Activated naive CD8-positive, alpha-beta T cell treated with anti-CD3 and anti-CD28 coated beads for 36 hours (primary cell): ENCODE results near the gene TBC1D13. TPM values are rescaled to one million over a fixed set of nuclear protein-coding genes. Genes with fewer than 3 reads are reported as not detected.
"Not testable (repeated sequence)": the region's sequence is repeated elsewhere in the genome, so short reads cannot be mapped to it uniquely, and the experiment has no call there.

Experiments used
- DNase-seq: peaks from one replicate; pipeline ENCODE4 v3.0.0; 2021
- H3K27ac Mint-ChIP-seq: one replicate; pipeline ENCODE4 v1.8.0; 2022; ENCODE audit warnings: mild to moderate bottlenecking, moderate library complexity, mixed read lengths
- H3K27me3 Mint-ChIP-seq: one replicate; pipeline ENCODE4 v1.8.0; 2022; ENCODE audit warnings: mild to moderate bottlenecking, mixed read lengths
- H3K36me3 Mint-ChIP-seq: one replicate; pipeline ENCODE4 v1.8.0; 2021; ENCODE audit warnings: mild to moderate bottlenecking, mixed read lengths
- H3K4me1 Mint-ChIP-seq: one replicate; pipeline ENCODE4 v1.8.0; 2021; ENCODE audit warnings: mixed read lengths
- H3K4me3 Mint-ChIP-seq: one replicate; pipeline ENCODE4 v1.8.0; 2022; ENCODE audit warnings: mild to moderate bottlenecking, moderate library complexity, mixed read lengths
- H3K9me3 Mint-ChIP-seq: one replicate; pipeline ENCODE4 v1.8.0; 2022; ENCODE audit warnings: mixed read lengths
- total RNA-seq, 2 experiments: library from RNA; stranded (reverse); gene quantifications; one replicate each; pipeline ENCODE4 v1.2.3, GENCODE V29; 2021

Gene TBC1D13
- total RNA-seq, 2 experiments from 2014 or later = 16.3 to 18.8 TPM

DNA sequence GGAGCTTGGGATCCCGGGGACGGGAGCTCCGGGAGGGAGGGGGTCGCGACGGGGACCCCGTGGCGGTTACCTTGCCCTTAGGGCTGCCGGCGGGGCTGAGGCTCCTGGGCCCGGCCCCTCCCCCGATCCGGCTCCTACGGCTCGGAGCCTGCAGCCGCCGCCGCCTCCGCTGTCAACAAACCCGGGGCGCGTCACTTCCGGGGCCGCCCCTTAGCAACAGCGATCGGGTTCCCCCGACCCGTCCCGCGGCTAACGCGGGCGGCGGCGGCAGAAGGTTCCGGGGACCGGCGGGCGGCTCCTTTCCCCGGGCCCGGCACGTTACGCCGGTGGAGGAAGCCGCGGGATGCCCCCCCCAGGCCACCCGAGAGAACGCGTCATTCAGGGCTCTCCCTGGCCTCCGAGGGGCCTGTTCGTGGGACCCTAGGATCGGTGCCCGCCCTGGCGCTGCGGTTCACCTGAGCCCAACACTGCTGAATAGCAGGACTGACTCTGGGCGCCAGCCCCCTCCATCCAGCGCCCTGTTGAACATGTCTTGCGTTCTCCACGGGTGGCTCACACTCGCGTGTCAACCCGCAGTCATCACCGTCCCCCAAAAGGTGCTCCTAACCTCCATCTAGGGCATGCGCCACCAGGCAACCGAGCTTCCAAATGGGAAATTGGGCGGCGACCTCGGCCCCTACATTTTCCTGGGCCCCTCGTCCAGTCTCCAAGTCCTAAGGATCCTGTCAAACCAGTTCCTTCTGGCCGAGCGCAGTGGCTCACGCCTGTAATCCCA is 15.1 kb upstream of the TBC1D13 start, which contains the start of gene ZER1:
ZER1 (minus strand) TSS at position 183 of the 775 bp plus-strand sequence. CDS start 16,362 bp downstream, outside the sequence.
- H3K4me1 Mint-ChIP-seq = peaks cover 26% of the 10 kb centered on the region
- peak within 1 kb of the TSS; percentile 92 for H3K4me3 Mint-ChIP-seq
- H3K9me3 Mint-ChIP-seq = no peaks in the 10 kb centered on the region
- peak within 1 kb of the TSS; percentile 91 for H3K27ac Mint-ChIP-seq
- peak; percentile 95 for DNase-seq
- no peaks in the 10 kb centered on the region for H3K27me3 Mint-ChIP-seq
- H3K36me3 Mint-ChIP-seq = peaks cover 3% of the 10 kb centered on the region

DNA sequence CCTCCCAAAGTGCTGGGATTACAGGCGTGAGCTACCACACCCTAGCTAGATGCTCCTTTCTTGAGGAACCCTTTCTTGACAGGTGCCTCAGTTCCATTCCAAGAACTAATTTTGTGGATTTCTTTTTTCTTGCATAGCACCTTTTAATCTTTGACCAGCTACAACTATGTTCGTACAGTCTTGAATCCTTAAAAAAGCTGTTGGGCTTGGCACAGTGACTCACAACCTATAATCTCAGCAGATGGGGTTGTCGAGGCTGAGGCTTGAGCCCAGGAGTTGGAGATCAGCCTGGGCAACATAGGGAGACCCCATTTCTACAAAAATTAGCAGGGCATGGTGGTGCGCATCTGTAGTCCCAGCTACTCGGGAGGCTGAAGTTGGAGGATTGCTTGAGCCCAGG is 14.0 kb upstream of the TBC1D13 start:
- peak overlapping the region; percentile 92 for H3K4me3 Mint-ChIP-seq
- no peak for DNase-seq
- no peak overlapping the region for H3K27ac Mint-ChIP-seq
- peaks cover 21% of the 10 kb centered on the region for H3K4me1 Mint-ChIP-seq
- H3K36me3 Mint-ChIP-seq = no peaks in the 10 kb centered on the region
- no peaks in the 10 kb centered on the region for H3K27me3 Mint-ChIP-seq
- H3K9me3 Mint-ChIP-seq = no peaks in the 10 kb centered on the region

GRCh38 chr9:128774804-128775203 is 12.2 kb upstream of the TBC1D13 start:
- no peak overlapping the region for H3K27ac Mint-ChIP-seq
- H3K27me3 Mint-ChIP-seq = no peaks in the 10 kb centered on the region
- H3K4me1 Mint-ChIP-seq = peaks cover 12% of the 10 kb centered on the region
- DNase-seq = no peak
- no peak overlapping the region for H3K4me3 Mint-ChIP-seq
- H3K36me3 Mint-ChIP-seq = no peaks in the 10 kb centered on the region
- no peaks in the 10 kb centered on the region for H3K9me3 Mint-ChIP-seq

- H3K27ac Mint-ChIP-seq, H3K36me3 Mint-ChIP-seq, H3K4me3 Mint-ChIP-seq, H3K9me3 Mint-ChIP-seq, H3K4me1 Mint-ChIP-seq, DNase-seq, H3K27me3 Mint-ChIP-seq: not testable (repeated sequence)
Measured at GRCh38 chr9:128780093-128780492, 7.0 kb upstream of the TBC1D13 start.

GRCh38 chr9:128781187-128782070 is 5.6 kb upstream of the TBC1D13 start:
- H3K9me3 Mint-ChIP-seq = no peaks in the 10 kb centered on the region
- no peak for DNase-seq
- H3K4me1 Mint-ChIP-seq = peaks cover 8% of the 10 kb centered on the region
- no peaks in the 10 kb centered on the region for H3K36me3 Mint-ChIP-seq
- H3K27ac Mint-ChIP-seq = no peak overlapping the region
- no peak overlapping the region for H3K4me3 Mint-ChIP-seq
- H3K27me3 Mint-ChIP-seq = no peaks in the 10 kb centered on the region

GRCh38 chr9:128782669-128783068 is 4.4 kb upstream of the TBC1D13 start:
- H3K4me3 Mint-ChIP-seq = no peak overlapping the region
- DNase-seq = no peak
- no peak overlapping the region for H3K27ac Mint-ChIP-seq
- peaks cover 11% of the 10 kb centered on the region for H3K4me1 Mint-ChIP-seq
- no peaks in the 10 kb centered on the region for H3K27me3 Mint-ChIP-seq
- no peaks in the 10 kb centered on the region for H3K9me3 Mint-ChIP-seq
- no peaks in the 10 kb centered on the region for H3K36me3 Mint-ChIP-seq

DNA sequence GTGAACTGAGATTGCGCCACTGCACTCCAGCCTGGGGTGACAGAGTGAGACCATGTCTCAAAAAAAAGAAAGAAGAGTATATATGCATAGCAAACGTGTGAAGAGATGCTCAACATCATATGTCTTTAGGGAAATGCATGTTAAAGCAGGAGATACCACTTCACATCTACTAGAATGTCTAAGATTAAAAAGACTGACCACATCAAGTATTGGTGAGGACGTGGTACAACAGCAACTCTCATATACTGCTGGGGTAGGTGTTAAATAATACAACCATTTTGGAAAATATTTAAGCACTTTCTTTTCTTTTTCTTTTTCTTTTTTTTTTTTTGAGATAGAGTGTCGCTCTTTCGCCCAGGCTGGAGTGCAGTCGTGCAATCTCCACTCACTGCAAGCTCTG is 1.6 kb upstream of the TBC1D13 start:
- H3K27ac Mint-ChIP-seq = no peak overlapping the region

GRCh38 chr9:128787659-128788058 is 606 bp downstream of the TBC1D13 start:
- H3K27ac Mint-ChIP-seq = peak overlapping the region; percentile 92
- H3K36me3 Mint-ChIP-seq = peaks cover 2% of the 10 kb centered on the region
- H3K9me3 Mint-ChIP-seq = no peaks in the 10 kb centered on the region
- DNase-seq = no peak
- H3K27me3 Mint-ChIP-seq = no peaks in the 10 kb centered on the region
- peaks cover 26% of the 10 kb centered on the region for H3K4me1 Mint-ChIP-seq
- peak overlapping the region; percentile 99 for H3K4me3 Mint-ChIP-seq

More for the DNA sequence above, 1.6 kb upstream of the TBC1D13 start:
- Mint-ChIP-seq H3K4me1 (peaks cover 26% of the 10 kb centered on the region), H3K9me3 (no peaks in the 10 kb centered on the region), H3K27me3 (no peaks in the 10 kb centered on the region), H3K36me3 (peaks cover 2% of the 10 kb centered on the region), H3K4me3 (no peak overlapping the region)
- no peak for DNase-seq

DNA sequence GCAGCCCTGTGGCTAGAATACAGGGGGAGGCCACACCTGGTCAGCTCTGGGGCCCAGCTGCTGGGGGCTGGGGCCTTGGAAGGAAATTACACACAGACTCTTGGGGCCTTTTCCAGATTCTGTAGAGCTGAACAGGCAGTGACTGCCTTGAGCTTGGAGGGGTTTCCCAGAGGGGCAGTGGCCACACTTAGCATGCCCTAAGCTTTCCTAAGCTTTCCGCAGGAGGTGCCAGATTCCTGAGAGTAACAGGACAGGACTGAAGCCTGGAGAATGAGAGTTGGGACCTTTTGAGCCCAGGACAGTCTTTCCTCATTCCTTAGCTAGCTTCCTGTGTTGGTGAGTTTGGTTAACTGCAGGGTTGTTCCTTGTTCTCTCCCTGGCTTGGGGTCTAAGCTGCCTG is 1.4 kb downstream of the TBC1D13 start:
- Mint-ChIP-seq H3K27ac (peak overlapping the region; percentile 48), H3K4me3 (peak overlapping the region; percentile 99), H3K27me3 (no peaks in the 10 kb centered on the region), H3K4me1 (peaks cover 23% of the 10 kb centered on the region), H3K36me3 (peaks cover 2% of the 10 kb centered on the region), H3K9me3 (no peaks in the 10 kb centered on the region)
- DNase-seq = no peak

- no peaks in the 10 kb centered on the region for H3K9me3 Mint-ChIP-seq
- no peaks in the 10 kb centered on the region for H3K27me3 Mint-ChIP-seq
- no peak for DNase-seq
- no peak overlapping the region for H3K27ac Mint-ChIP-seq
- no peak overlapping the region for H3K4me3 Mint-ChIP-seq
- peaks cover 18% of the 10 kb centered on the region for H3K4me1 Mint-ChIP-seq
- peaks cover 2% of the 10 kb centered on the region for H3K36me3 Mint-ChIP-seq
Measured at GRCh38 chr9:128790536-128790935, 3.5 kb downstream of the TBC1D13 start.

DNA sequence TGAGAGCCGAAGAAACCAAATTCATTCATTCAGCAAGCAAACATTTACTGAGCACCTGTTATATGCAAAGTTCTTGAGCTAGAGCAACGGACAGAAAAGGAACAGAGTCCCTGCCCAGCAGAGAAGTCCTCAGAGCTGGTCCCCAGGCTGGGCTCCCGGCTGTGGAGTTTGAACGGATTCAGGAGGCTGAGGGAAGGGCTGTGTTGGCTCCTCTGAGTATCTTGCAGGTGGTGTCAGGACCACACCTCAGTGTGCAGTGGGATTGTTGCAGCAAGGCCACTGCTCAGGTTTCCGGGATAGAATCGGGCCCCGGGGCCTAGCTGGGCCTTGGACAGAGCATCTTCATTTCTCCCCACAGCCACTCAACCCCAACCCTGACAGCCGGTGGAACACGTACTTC is 5.1 kb downstream of the TBC1D13 start:
- H3K27me3 Mint-ChIP-seq = no peaks in the 10 kb centered on the region
- H3K4me3 Mint-ChIP-seq = no peak overlapping the region
- DNase-seq = no peak
- no peak overlapping the region for H3K27ac Mint-ChIP-seq
- H3K9me3 Mint-ChIP-seq = no peaks in the 10 kb centered on the region
- H3K36me3 Mint-ChIP-seq = peaks cover 3% of the 10 kb centered on the region
- peaks cover 16% of the 10 kb centered on the region for H3K4me1 Mint-ChIP-seq

DNA sequence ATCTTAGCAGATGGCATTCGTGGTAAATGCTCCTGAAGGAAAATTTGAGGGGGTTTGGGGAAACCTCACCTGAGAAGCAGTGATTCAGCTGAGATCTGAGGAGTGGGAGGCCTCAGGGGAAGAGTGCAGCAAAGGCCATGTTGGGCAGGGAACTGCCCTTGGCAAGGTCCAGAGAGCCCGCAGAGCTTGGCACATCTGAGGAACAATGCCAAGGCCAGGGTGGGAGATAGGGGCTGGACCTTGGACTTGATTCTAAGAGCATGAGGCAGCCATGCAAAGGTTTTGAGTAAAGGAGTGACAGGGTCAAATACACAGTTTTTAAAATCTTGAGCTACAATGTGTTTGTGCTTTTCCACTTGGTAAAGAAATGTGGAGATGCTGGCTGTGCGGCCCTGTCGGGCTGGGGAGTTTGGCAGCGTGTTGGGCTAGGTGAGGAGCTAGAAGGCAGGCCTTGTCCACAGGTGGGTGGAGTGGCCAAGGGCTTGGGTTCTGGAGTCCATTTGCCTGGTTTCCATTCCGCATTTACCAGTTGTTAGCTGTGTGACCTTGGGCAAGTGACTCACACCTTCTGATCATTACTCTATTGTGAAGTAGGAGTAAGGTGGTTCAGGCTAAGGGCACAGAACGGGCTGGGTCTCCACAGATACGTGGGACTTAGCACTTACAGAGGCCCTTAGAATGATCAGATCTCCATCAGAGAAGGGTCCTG is 6.1 kb downstream of the TBC1D13 start:
- Mint-ChIP-seq H3K4me3 (no peak overlapping the region), H3K27ac (no peak overlapping the region), H3K4me1 (peaks cover 10% of the 10 kb centered on the region), H3K9me3 (no peaks in the 10 kb centered on the region), H3K36me3 (peaks cover 7% of the 10 kb centered on the region), H3K27me3 (no peaks in the 10 kb centered on the region)
- DNase-seq = no peak

GRCh38 chr9:128794961-128795360 is 7.9 kb downstream of the TBC1D13 start:
- not testable (repeated sequence) for H3K36me3 Mint-ChIP-seq, H3K27me3 Mint-ChIP-seq, H3K9me3 Mint-ChIP-seq, H3K4me1 Mint-ChIP-seq, H3K27ac Mint-ChIP-seq, H3K4me3 Mint-ChIP-seq, DNase-seq

DNA sequence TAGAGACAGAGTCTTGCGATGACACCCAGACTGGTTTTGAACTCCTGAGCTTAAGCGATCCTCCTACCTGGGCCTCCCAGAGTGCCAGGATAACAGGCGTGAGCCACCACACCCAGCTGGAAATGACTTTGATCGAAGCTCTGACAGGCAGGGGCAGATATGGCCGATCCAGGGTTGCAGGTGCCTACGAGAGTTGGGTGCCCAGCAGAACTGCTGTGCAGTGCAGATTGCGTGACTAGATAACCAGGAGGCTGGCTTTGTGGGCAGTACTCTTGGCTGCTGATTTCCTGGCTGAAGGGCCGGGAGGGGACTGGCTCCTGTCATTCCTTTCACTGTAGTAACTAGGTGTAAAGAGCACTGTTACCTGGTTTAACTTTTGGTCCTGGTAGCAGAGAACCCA is 11.8 kb downstream of the TBC1D13 start:
- no peaks in the 10 kb centered on the region for H3K4me1 Mint-ChIP-seq
- H3K9me3 Mint-ChIP-seq = no peaks in the 10 kb centered on the region
- H3K4me3 Mint-ChIP-seq = no peak overlapping the region
- no peaks in the 10 kb centered on the region for H3K27me3 Mint-ChIP-seq
- H3K27ac Mint-ChIP-seq = no peak overlapping the region
- DNase-seq = no peak
- H3K36me3 Mint-ChIP-seq = peaks cover 4% of the 10 kb centered on the region

DNA sequence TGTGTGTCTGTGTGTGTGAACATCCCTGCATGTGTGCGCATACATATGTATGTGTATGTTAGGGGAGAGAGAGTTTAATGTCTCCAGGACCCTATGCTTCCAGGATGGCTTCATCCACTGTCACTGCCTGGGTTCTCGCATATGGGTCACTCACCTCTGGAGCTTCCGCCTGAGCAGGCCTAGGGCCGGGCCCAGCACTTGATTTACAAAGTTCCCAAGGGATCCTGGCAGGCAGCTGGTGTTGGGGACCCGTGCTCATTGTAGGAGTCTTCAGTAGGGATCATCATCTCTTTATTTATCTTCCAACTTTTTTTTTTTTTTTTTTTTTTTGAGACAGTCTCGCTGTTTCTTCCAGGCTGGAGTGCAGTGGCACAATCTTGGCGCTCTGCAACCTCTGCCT is 13.0 kb downstream of the TBC1D13 start:
- peaks cover 4% of the 10 kb centered on the region for H3K36me3 Mint-ChIP-seq
- H3K4me1 Mint-ChIP-seq = no peaks in the 10 kb centered on the region
- no peaks in the 10 kb centered on the region for H3K9me3 Mint-ChIP-seq
- H3K4me3 Mint-ChIP-seq = no peak overlapping the region
- H3K27me3 Mint-ChIP-seq = no peaks in the 10 kb centered on the region
- DNase-seq = no peak
- H3K27ac Mint-ChIP-seq = no peak overlapping the region
